Esophagus muscularis mucosa (tissue), 4 donors: Measurements from ENCODE around the gene PAQR6. TPM values are rescaled to one million over a fixed set of nuclear protein-coding genes. Genes with fewer than 3 reads are reported as not detected.

Experiments used
- DNase-seq: peaks from one replicate; pipeline ENCODE4 v3.0.0-alpha.2; 2017; ENCODE audit errors: extremely low spot score
- H3K27ac ChIP-seq, 4 donors: fragments of 200-600 bp; sonication (generic); replicated peaks in 1 of 4; 1 replicate in 3 of 4; 2 replicates in 1 of 4; pipeline ENCODE4 v1.5.1; 2016 to 2019; ENCODE audit warnings: mild to moderate bottlenecking in 1 of 4
- H3K27me3 ChIP-seq, 4 donors: fragments of 200-600 bp; sonication (generic); one replicate each; pipeline versions ENCODE4 v1.5.1 to v1.6.0; 2016 to 2019
- H3K36me3 ChIP-seq, 4 donors: fragments of 200-600 bp; sonication (generic); one replicate each; pipeline ENCODE4 v1.5.1; 2016 to 2019
- H3K4me1 ChIP-seq, 4 donors: fragments of 200-600 bp; sonication (generic); one replicate each; pipeline ENCODE4 v1.5.1; 2016 to 2019
- H3K4me3 ChIP-seq, 4 donors: fragments of 200-600 bp; sonication (generic); 1 replicate in 2 of 4; 2 replicates in 2 of 4; pipeline ENCODE4 v1.5.1; 2016 to 2019; ENCODE audit warnings: mild to moderate bottlenecking in 4 of 4, moderate library complexity in 1 of 4
- H3K9me3 ChIP-seq, 4 donors: fragments of 200-600 bp; sonication (generic); 1 replicate in 3 of 4; 2 replicates in 1 of 4; pipeline ENCODE4 v1.5.1; 2016 to 2019
- CTCF ChIP-seq, 3 experiments: fragments of 200-600 bp in 2 of 3; fragments of 450-650 bp in 1 of 3; sonication (generic) in 2 of 3; IDR thresholded peaks; one replicate each; pipeline ENCODE4 v1.5.1; 2017 to 2019; ENCODE audit warnings: antibody characterized with exemption in 3 of 3, mild to moderate bottlenecking in 2 of 3, moderate library complexity in 1 of 3
- EP300 ChIP-seq: sonication (generic); formaldehyde crosslinking; IDR thresholded peaks from one replicate; pipeline ENCODE4 v1.6.1; 2017; ENCODE audit warnings: antibody characterized with exemption
- POLR2A ChIP-seq: fragments of 450-650 bp; IDR thresholded peaks from one replicate; pipeline ENCODE4 v1.6.1; 2017; ENCODE audit warnings: antibody characterized with exemption, moderate library complexity, mild to moderate bottlenecking, low read depth
- POLR2AphosphoS5 ChIP-seq, 2 donors: sonication (generic); formaldehyde crosslinking; IDR thresholded peaks; one replicate each; pipeline ENCODE4 v1.6.1; 2017; ENCODE audit warnings: antibody characterized with exemption in 2 of 2
- WGBS: methylation state at CpG from one replicate; pipeline ENCODE4 v1.1.5; 2018; 5-methylcytosine and 5-hydroxymethylcytosine counted together
- intact Hi-C: fragments of 100-400 bp; cut with DNase I; formaldehyde crosslinking; loops from one replicate; pipeline ENCODE4 v1.15.1; 2023
- total RNA-seq, 4 donors: library from RNA; depleted of rRNA; stranded (reverse); fragments of >200 nt; gene quantifications; one replicate each; pipeline versions ENCODE4 v1.1.0 to v1.2.1, GENCODE V29; 2016

PAQR6 gene
- total RNA-seq, 4 donors from 2014 or later, result 2.2 to 2.9 (median 2.7) TPM

GRCh38 chr1:156262461-156263287 lies 14.8 kb upstream of the PAQR6 start:
- H3K4me1 ChIP-seq, result peaks cover 0 to 9% (median 0%) of the 10 kb centered on the region in 4 donors
- no peaks in the 10 kb centered on the region for H3K9me3 ChIP-seq
- H3K36me3 ChIP-seq, result peaks cover 78 to 100% (median 97%) of the 10 kb centered on the region in 4 donors
- no peak for TF ChIP-seq CTCF (IDR thresholded peaks at IDR 0.05)
- no peak for TF ChIP-seq EP300
- no peak for TF ChIP-seq POLR2A
- no peak for TF ChIP-seq POLR2AphosphoS5 (IDR thresholded peaks at IDR 0.05)
- no peak overlapping the region for H3K4me3 ChIP-seq
- H3K27me3 ChIP-seq, result no peaks in the 10 kb centered on the region
- intact Hi-C loops, result no loop called here
- no peak for DNase-seq
- WGBS, result 66% methylated on average over 9 of the region's 9 CpGs
- H3K27ac ChIP-seq, result no peak overlapping the region

GRCh38 chr1:156260896-156261295 lies 13.0 kb upstream of the PAQR6 start:
- no peak overlapping the region for H3K27ac ChIP-seq
- 86% methylated on average over 2 of the region's 2 CpGs for WGBS
- no peaks in the 10 kb centered on the region for H3K27me3 ChIP-seq
- peaks cover 0 to 9% (median 0%) of the 10 kb centered on the region in 4 donors for H3K4me1 ChIP-seq
- H3K36me3 ChIP-seq, result peaks cover 73 to 100% (median 97%) of the 10 kb centered on the region in 4 donors
- no peak overlapping the region for H3K4me3 ChIP-seq
- no peaks in the 10 kb centered on the region for H3K9me3 ChIP-seq
- TF ChIP-seq POLR2AphosphoS5 (IDR thresholded peaks at IDR 0.05) (no peak), CTCF (IDR thresholded peaks at IDR 0.05) (no peak), POLR2A (no peak), EP300 (no peak)
- intact Hi-C loops, result no loop called here
- DNase-seq, result no peak

GRCh38 chr1:156259805-156260204 lies 11.9 kb upstream of the PAQR6 start:
- no peaks in the 10 kb centered on the region for H3K9me3 ChIP-seq
- 70% methylated on average over 3 of the region's 3 CpGs for WGBS
- H3K27me3 ChIP-seq, result no peaks in the 10 kb centered on the region
- no peak for DNase-seq
- H3K36me3 ChIP-seq, result peaks cover 70 to 100% (median 97%) of the 10 kb centered on the region in 4 donors
- peaks cover 0 to 9% (median 0%) of the 10 kb centered on the region in 4 donors for H3K4me1 ChIP-seq
- TF ChIP-seq CTCF (IDR thresholded peaks at IDR 0.05) (no peak), EP300 (no peak), POLR2AphosphoS5 (IDR thresholded peaks at IDR 0.05) (no peak), POLR2A (no peak)
- H3K4me3 ChIP-seq, result no peak overlapping the region
- intact Hi-C loops, result no loop called here
- no peak overlapping the region for H3K27ac ChIP-seq

- Histone ChIP-seq H3K27ac (no peak overlapping the region), H3K9me3 (no peaks in the 10 kb centered on the region), H3K36me3 (peaks cover 65 to 100% (median 96%) of the 10 kb centered on the region in 4 donors), H3K27me3 (no peaks in the 10 kb centered on the region), H3K4me1 (peaks cover 0 to 9% (median 0%) of the 10 kb centered on the region in 4 donors), H3K4me3 (no peak overlapping the region)
- no peak for DNase-seq
- TF ChIP-seq CTCF (IDR thresholded peaks at IDR 0.05) (no peak), POLR2AphosphoS5 (IDR thresholded peaks at IDR 0.05) (no peak), EP300 (no peak), POLR2A (no peak)
- 91% methylated on average over 8 of the region's 8 CpGs for WGBS
- intact Hi-C loops, result no loop called here
These were observed 11.0 kb upstream of the PAQR6 start for GRCh38 chr1:156258859-156259258.
